KMS-11 (cell line): ENCODE measurements around the gene IFI16.

Experiments used
- H2AFZ ChIP-seq: fragments of 200-600 bp; sonication (generic); 2 replicates; pipeline ENCODE4 v1.6.1; 2016; ENCODE audit warnings: antibody characterized with exemption, mixed run types, low read depth
- H3K27ac ChIP-seq: fragments of 200-600 bp; sonication (generic); 2 replicates; pipeline ENCODE4 v1.6.1; 2016; ENCODE audit warnings: mild to moderate bottlenecking, mixed run types
- H3K27me3 ChIP-seq: fragments of 200-600 bp; sonication (generic); 2 replicates; pipeline ENCODE4 v1.6.1; 2017; ENCODE audit warnings: mild to moderate bottlenecking, low read depth, mixed run types, moderate library complexity; ENCODE audit not compliant: insufficient read depth
- H3K36me3 ChIP-seq: fragments of 200-600 bp; sonication (generic); 2 replicates; pipeline ENCODE4 v1.6.1; 2017; ENCODE audit warnings: mild to moderate bottlenecking, mixed run types; ENCODE audit not compliant: insufficient read depth
- H3K4me1 ChIP-seq: fragments of 200-600 bp; sonication (generic); 2 replicates; pipeline ENCODE4 v1.6.1; 2016; ENCODE audit warnings: mild to moderate bottlenecking, low read depth, mixed run types; ENCODE audit not compliant: poor library complexity, severe bottlenecking
- H3K4me2 ChIP-seq: fragments of 200-600 bp; sonication (generic); 2 replicates; pipeline ENCODE4 v1.7.0; 2016; ENCODE audit warnings: mild to moderate bottlenecking, mixed run types
- H3K4me3 ChIP-seq: fragments of 200-600 bp; sonication (generic); IDR thresholded peaks from 2 replicates; pipeline ENCODE4 v1.6.1; 2017; ENCODE audit warnings: low read depth, low read length, mixed read lengths; ENCODE audit not compliant: insufficient read depth
- H3K79me2 ChIP-seq: fragments of 200-600 bp; sonication (generic); 2 replicates; pipeline ENCODE4 v1.6.1; 2016; ENCODE audit warnings: low read depth, mixed run types; ENCODE audit not compliant: insufficient read depth
- H3K9ac ChIP-seq: fragments of 200-600 bp; sonication (generic); 2 replicates; pipeline ENCODE4 v1.6.1; 2016; ENCODE audit warnings: mild to moderate bottlenecking, mixed run types
- H4K20me1 ChIP-seq: fragments of 200-600 bp; sonication (generic); 2 replicates; pipeline ENCODE4 v1.6.1; 2016; ENCODE audit warnings: mild to moderate bottlenecking, mixed run types; ENCODE audit not compliant: insufficient read depth
- TF ChIP-seq, protein P1 (sequence below): fragments of 200-600 bp; sonication (generic); conservative IDR thresholded peaks from 2 replicates; pipeline ENCODE4 v1.6.1; 2017; ENCODE audit warnings: low read depth, mild to moderate bottlenecking, antibody characterized with exemption, low read length, moderate library complexity, mixed read lengths

Gene IFI16

GRCh38 chr1:159079525-159079924 lies 69.8 kb downstream of the IFI16 start:
- Histone ChIP-seq H3K27ac (no peak overlapping the region), H3K27me3 (no peaks in the 10 kb centered on the region), H4K20me1 (no peaks in the 10 kb centered on the region), H3K4me2 (no peak overlapping the region), H3K4me3 (no peak overlapping the region), H2AFZ (no peak overlapping the region), H3K9ac (no peak overlapping the region), H3K36me3 (no peaks in the 10 kb centered on the region), H3K79me2 (no peaks in the 10 kb centered on the region), H3K4me1 (peaks cover 37% of the 10 kb centered on the region)
- TF ChIP-seq, protein P1, sequence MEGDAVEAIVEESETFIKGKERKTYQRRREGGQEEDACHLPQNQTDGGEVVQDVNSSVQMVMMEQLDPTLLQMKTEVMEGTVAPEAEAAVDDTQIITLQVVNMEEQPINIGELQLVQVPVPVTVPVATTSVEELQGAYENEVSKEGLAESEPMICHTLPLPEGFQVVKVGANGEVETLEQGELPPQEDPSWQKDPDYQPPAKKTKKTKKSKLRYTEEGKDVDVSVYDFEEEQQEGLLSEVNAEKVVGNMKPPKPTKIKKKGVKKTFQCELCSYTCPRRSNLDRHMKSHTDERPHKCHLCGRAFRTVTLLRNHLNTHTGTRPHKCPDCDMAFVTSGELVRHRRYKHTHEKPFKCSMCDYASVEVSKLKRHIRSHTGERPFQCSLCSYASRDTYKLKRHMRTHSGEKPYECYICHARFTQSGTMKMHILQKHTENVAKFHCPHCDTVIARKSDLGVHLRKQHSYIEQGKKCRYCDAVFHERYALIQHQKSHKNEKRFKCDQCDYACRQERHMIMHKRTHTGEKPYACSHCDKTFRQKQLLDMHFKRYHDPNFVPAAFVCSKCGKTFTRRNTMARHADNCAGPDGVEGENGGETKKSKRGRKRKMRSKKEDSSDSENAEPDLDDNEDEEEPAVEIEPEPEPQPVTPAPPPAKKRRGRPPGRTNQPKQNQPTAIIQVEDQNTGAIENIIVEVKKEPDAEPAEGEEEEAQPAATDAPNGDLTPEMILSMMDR: no peak

DNA sequence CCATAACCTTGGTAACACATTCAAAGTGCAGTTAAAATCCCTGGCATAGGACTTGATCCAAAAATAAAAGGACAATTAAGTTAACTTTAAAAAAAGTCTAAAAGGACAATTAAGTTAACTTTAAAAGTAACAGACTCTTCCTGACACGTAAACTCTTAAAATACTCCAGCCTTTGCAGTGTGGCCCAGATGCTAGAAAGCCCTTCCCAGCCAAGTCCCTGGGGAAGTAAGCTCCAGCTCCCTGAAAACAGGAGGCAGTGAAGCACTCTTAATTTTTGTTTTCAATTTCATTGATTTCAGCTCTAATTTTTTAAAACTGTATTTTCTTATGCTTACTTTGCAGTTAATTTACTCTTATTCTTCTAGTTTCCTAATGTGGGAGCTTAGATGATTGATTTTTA lies 71.9 kb downstream of the IFI16 start:
- Histone ChIP-seq H2AFZ (no peak overlapping the region), H3K27ac (no peak overlapping the region), H4K20me1 (no peaks in the 10 kb centered on the region)

DNA sequence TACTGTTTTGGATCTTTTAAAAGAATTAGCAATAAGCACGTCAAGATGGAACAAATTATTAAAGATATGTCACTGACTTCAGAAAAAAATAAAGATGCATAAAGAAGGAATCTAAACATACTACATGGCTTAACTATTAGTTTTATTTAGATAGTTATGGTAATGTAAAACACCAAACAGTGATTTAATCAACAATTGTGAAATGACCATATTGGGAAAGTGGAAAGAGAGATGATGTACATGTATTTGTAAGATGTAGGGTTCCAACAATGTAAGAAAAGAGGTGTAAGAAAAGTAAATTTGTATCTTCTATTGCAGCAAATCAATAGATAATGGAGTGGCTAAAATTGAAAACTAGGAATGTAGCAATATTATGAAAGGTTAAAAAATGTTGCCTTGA lies 73.3 kb downstream of the IFI16 start:
- Histone ChIP-seq H2AFZ (no peak overlapping the region), H3K27ac (no peak overlapping the region), H3K36me3 (no peaks in the 10 kb centered on the region), H3K9ac (no peak overlapping the region), H3K4me1 (peaks cover 10% of the 10 kb centered on the region), H3K4me2 (no peak overlapping the region), H3K27me3 (no peaks in the 10 kb centered on the region), H3K4me3 (no peak overlapping the region), H4K20me1 (no peaks in the 10 kb centered on the region), H3K79me2 (no peaks in the 10 kb centered on the region)
- TF ChIP-seq, protein P1: no peak

More for the DNA sequence above, 71.9 kb downstream of the IFI16 start:
- no peak overlapping the region for H3K4me3 ChIP-seq
- H3K4me1 ChIP-seq: peaks cover 16% of the 10 kb centered on the region
- no peaks in the 10 kb centered on the region for H3K27me3 ChIP-seq
- H3K79me2 ChIP-seq: no peaks in the 10 kb centered on the region
- no peak overlapping the region for H3K4me2 ChIP-seq
- no peak overlapping the region for H3K9ac ChIP-seq
- H3K36me3 ChIP-seq: no peaks in the 10 kb centered on the region
- TF ChIP-seq, protein P1: no peak

DNA sequence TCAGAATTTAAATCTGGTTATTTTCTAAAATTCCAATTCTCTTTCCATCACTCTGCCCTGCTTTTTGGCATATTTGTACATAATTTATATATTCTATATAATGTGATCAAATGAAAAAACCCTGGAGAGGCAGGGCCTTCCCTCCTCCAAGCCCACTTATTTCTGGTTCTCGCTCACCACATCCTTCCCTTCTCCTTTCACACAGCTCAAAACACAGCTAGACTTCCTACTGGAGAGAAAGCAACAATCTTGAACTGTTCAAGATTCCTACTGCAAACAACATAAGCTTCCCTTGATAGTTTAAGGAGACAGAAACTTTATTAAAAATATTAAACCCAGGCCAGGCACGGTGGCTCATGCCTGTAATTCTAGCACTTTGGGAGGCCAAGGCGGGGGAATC lies 74.4 kb downstream of the IFI16 start:
- H3K27ac ChIP-seq: no peak overlapping the region
- no peaks in the 10 kb centered on the region for H3K36me3 ChIP-seq
- H2AFZ ChIP-seq: no peak overlapping the region
- TF ChIP-seq, protein P1: no peak
- H3K4me3 ChIP-seq: no peak overlapping the region
- no peaks in the 10 kb centered on the region for H3K27me3 ChIP-seq
- H3K79me2 ChIP-seq: no peaks in the 10 kb centered on the region
- no peak overlapping the region for H3K9ac ChIP-seq
- no peaks in the 10 kb centered on the region for H3K4me1 ChIP-seq
- H3K4me2 ChIP-seq: no peak overlapping the region
- H4K20me1 ChIP-seq: no peaks in the 10 kb centered on the region
